WTC11 (cell line): ENCODE results near the gene EXOC4.

Experiments used
- ATF1 ChIP-seq: sonication (generic); formaldehyde crosslinking; IDR thresholded peaks from 2 replicates; pipeline ENCODE4 v1.8.1; 2023; ENCODE audit warnings: mild to moderate bottlenecking, moderate library complexity, missing genetic modification reagents
- ATF3 ChIP-seq: sonication (generic); formaldehyde crosslinking; conservative IDR thresholded peaks from 2 replicates; pipeline ENCODE4 v1.8.1; 2022; ENCODE audit warnings: mild to moderate bottlenecking, missing genetic modification reagents
- CBFB ChIP-seq: sonication (generic); formaldehyde crosslinking; IDR thresholded peaks from 2 replicates; pipeline ENCODE4 v1.8.1; 2022; ENCODE audit warnings: mild to moderate bottlenecking, low read depth, missing genetic modification reagents
- CREM ChIP-seq: sonication (generic); formaldehyde crosslinking; IDR thresholded peaks from 2 replicates; pipeline ENCODE4 v1.8.1; 2022; ENCODE audit warnings: mild to moderate bottlenecking, missing genetic modification reagents, moderate library complexity
- GABPB1 ChIP-seq: sonication (generic); formaldehyde crosslinking; IDR thresholded peaks from 2 replicates; pipeline ENCODE4 v1.8.1; 2023; ENCODE audit warnings: mild to moderate bottlenecking, missing genetic modification reagents
- PRRX2 ChIP-seq: fragments of 250-450 bp; sonication (Bioruptor Pico); IDR thresholded peaks from 2 replicates; pipeline ENCODE4 v1.8.0; 2021; ENCODE audit warnings: mild to moderate bottlenecking
- SMAD4 ChIP-seq: sonication (generic); formaldehyde crosslinking; IDR thresholded peaks from 2 replicates; pipeline ENCODE4 v1.8.0; 2022; ENCODE audit warnings: mild to moderate bottlenecking, missing genetic modification reagents
- TEAD1 ChIP-seq: sonication (generic); formaldehyde crosslinking; IDR thresholded peaks from 2 replicates; pipeline ENCODE4 v1.8.0; 2022; ENCODE audit warnings: mild to moderate bottlenecking, missing genetic modification reagents
- ZNF232 ChIP-seq: sonication (generic); formaldehyde crosslinking; IDR thresholded peaks from 2 replicates; pipeline ENCODE4 v1.8.0; 2022; ENCODE audit warnings: mild to moderate bottlenecking, missing genetic modification reagents
- TF ChIP-seq, protein P1 (sequence below): fragments of 200-600 bp; IDR thresholded peaks from 2 replicates; pipeline ENCODE4 v1.8.0; 2022; ENCODE audit warnings: antibody characterized with exemption

- TF ChIP-seq, protein P1, sequence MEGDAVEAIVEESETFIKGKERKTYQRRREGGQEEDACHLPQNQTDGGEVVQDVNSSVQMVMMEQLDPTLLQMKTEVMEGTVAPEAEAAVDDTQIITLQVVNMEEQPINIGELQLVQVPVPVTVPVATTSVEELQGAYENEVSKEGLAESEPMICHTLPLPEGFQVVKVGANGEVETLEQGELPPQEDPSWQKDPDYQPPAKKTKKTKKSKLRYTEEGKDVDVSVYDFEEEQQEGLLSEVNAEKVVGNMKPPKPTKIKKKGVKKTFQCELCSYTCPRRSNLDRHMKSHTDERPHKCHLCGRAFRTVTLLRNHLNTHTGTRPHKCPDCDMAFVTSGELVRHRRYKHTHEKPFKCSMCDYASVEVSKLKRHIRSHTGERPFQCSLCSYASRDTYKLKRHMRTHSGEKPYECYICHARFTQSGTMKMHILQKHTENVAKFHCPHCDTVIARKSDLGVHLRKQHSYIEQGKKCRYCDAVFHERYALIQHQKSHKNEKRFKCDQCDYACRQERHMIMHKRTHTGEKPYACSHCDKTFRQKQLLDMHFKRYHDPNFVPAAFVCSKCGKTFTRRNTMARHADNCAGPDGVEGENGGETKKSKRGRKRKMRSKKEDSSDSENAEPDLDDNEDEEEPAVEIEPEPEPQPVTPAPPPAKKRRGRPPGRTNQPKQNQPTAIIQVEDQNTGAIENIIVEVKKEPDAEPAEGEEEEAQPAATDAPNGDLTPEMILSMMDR = no peak
- TF ChIP-seq ZNF232 (CRISPR knock-in tag) = no peak
- TF ChIP-seq CREM (CRISPR knock-in tag) = no peak
- no peak for TF ChIP-seq GABPB1 (CRISPR knock-in tag)
- no peak for TF ChIP-seq TEAD1 (CRISPR knock-in tag)
- no peak for TF ChIP-seq CBFB (CRISPR knock-in tag)
- TF ChIP-seq ATF1 (CRISPR knock-in tag) = no peak
- TF ChIP-seq PRRX2 (CRISPR knock-in tag) = no peak
- no peak for TF ChIP-seq ATF3 (CRISPR knock-in tag)
- no peak for TF ChIP-seq SMAD4
Observed at GRCh38 chr7:133288970-133289369, 36.1 kb downstream of the EXOC4 start.
